Stimulated activated naive CD4-positive, alpha-beta T cell (primary cell): ENCODE measurements around the gene WDR38.

Experiments
- DNase-seq, 6 experiments: peaks; one replicate each; lab custom pipeline; 2025; lab: John Stamatoyannopoulos, UW

The WDR38 gene, protein sequence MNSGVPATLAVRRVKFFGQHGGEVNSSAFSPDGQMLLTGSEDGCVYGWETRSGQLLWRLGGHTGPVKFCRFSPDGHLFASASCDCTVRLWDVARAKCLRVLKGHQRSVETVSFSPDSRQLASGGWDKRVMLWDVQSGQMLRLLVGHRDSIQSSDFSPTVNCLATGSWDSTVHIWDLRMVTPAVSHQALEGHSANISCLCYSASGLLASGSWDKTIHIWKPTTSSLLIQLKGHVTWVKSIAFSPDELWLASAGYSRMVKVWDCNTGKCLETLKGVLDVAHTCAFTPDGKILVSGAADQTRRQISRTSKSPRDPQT

DNA sequence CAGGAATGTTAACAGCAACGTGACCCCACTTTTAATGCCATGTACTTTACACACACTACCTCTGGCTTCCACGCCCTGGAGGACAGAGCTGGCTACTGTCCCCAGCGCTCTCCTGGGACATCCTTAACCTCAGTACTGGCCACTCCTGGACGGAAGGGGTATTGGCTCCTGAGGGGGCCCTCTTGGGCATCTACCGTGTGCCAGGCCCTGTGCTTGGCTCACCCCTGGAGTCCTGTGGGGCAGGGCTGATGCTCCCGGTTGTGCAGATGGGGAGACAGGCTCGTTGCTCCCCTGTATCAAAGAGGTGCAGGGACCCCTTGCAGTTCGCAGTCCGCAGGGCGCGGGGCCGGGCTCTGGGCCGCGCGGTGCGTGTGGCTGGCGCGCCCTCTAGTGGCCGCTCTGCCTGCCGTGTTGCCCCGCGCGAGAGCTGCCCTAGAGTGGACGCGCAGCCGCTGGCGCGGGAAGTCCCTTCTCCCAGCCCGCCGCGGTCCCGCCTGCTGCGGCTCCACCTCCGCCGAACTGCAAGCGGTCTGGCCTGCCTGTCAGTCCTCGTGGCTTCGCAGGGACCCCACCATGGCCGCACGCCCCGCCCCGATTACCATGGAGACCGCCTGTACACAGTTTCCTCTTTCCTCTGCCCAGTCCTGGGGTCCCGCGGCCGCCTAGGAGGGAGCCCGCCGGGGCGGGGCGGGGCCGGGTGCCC is at the start of gene WDR38:
TSS of gene WDR38 (plus strand) at position 632 of the 703 bp plus-strand sequence. CDS start 72 bp downstream, outside the sequence.
- DNase-seq, result peak; percentile 30 to 80 (median 72)

DNA sequence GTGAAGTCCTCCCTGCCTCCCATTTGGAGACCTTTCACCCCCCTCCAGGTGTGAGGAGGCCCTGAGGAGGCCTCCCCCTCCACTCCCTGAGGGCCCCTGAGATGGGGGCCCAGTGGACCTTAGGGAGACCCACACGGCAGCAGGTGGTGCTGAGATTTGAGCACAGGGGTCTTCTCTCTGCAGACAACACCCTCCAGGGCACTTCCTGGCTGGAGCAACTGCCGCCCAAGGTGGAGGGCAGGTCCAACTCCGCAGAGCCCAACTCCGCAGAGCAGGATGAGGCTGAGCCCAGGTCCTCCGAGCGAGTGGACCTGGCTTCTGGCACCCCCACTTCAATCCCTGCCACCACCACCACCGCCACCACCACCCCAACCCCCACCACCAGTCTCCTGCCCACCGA is 49.3 kb upstream of the WDR38 start:
- no peak for DNase-seq

DNA sequence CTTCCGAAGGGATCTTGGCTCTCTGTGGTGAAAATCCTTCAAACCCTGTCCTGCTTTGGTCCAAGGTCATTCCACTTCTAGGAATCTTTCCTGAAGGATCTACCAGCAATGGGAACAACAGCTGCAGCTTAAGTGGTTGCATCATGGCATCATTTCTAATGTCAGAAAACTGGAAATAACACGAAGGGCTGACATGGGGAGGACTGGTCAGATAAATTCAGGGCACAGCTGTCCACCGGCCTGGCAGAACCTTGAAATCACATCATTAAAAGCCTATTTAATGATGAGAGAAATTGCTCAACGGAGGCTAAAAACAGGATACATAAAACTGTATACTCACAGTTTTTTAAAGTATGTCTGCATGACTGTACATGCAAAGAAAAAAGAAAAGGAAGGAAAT is 48.1 kb upstream of the WDR38 start:
- DNase-seq, result no peak

DNA sequence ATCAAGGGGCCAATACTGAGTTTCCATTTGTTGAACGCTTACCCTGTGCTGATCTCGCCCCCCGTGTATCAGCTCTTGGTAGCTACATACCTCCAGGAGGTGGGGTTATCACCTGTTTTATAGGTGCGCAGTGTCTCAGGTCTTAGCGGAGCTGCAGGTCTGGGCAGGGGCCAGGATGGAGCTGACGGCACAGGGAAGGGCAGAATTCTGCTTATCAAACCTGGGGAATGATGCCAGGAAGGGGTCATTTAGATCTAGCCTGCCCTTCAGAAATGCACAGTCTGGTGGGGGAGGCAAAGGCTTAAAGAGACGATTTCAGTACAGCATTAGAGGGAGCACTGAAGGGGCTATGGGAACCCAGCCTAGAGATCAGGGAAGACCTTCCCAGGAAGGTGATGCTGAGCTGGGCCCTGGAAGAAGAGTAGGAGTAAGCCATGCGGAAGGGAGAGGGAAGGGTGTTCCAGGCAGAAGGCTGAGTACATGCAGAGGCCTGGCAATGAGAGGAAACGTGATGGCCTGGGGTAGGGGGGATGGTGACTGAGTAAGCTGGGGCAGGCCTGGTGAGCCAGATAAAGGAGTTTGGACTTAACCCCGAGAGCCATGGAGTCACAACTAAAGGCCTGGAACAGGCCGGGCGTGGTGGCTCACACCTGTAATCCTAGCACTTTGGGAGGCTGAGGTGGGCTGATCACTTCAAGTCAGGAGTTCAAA is 44.9 kb upstream of the WDR38 start:
- DNase-seq, result no peak

DNA sequence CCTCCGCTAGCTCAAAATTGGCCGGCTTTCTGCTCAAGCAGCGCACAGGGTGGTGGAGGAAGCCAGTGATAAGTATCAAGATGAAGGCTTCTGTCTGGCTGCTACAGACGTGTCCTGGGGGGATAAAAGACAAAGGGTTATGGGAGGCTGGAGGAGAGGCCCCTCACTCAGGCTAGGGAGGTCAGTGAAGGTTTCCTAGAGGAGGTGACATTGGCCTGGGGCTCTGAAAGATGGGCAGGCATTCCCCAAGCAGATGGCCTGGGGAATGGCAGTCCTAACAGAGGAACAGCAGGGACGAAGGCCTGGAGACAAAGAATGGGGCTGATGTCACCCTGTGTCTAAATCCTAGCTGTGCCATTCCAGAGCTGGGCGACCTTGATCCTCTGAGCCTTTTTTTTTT is 44.0 kb upstream of the WDR38 start:
- DNase-seq, result no peak

DNA sequence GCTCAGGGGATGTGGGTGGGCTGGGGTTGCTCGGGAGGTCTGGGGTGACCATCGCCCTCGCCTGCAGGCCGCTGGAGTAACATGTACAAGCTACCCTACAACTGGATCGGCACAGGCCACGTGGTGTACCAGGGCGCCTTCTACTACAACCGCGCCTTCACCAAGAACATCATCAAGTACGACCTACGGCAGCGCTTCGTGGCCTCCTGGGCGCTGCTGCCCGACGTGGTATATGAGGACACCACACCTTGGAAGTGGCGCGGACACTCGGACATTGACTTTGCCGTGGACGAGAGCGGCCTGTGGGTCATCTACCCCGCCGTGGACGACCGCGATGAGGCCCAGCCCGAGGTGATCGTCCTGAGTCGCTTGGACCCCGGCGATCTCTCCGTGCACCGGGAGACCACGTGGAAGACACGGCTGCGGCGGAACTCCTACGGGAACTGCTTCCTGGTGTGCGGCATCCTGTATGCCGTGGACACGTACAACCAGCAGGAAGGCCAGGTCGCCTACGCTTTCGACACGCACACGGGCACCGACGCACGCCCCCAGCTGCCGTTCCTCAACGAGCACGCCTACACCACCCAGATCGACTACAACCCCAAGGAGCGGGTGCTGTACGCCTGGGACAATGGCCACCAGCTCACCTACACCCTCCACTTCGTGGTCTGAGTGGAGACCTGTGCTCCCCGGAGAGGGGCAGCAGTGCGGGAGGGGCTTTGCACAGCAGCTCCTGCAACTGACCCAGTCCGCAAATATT is 43.3 kb upstream of the WDR38 start:
- DNase-seq, result no peak

DNA sequence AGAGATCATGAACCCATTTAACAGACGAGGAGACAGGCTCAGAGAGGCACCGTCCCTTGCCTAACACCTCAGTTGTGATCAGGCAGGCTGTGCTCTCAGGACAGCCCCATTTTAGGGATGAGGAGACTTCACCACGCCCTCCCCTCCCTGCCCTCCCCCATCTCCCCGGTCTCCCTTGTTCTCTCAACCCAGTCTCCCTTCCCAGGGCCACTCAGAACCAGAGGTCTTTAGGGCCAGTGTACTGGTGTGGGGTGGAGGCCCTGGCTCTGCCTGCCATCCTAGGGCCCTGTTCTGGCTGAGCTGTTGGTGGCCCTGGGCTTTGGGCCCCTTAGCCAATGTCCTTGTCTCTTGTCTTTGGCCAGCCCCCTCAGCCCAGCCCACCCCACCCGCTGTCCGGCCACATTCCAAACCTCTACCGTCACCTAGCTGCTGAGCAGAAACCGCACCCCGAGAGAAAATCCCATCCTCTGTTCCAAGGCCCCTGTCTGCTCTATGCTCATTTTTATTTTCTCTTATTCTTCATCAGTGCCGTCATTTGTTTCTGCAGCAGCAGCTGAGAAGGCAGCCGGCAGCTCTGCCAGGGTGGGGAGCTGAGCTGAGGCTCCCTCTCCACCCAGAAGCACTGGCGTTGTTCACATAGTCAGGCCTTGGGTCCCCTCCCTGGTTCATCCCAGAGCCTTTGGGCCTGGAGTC is 42.5 kb upstream of the WDR38 start:
- DNase-seq, result no peak

DNA sequence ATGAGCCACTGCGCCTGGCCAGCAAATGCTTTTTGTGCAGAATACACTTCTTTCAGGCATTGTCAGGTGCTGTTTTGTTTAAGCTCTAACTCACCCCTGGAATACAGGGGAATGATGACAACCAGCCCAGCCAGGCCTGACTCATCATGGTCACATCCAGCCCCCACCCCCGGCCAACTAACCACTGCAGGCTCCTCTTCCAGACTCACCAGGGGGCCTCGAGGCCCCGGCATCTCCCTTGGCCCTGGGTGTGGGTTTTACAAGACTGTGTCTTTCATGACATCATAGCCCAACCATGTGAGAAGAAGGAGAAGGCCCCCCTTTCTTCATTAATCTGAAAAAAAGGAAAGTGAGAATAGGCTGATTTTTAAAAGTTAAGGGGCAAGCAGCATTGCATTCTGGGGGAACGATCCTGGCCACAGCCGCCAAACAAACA is 40.8 kb upstream of the WDR38 start:
- DNase-seq, result no peak

DNA sequence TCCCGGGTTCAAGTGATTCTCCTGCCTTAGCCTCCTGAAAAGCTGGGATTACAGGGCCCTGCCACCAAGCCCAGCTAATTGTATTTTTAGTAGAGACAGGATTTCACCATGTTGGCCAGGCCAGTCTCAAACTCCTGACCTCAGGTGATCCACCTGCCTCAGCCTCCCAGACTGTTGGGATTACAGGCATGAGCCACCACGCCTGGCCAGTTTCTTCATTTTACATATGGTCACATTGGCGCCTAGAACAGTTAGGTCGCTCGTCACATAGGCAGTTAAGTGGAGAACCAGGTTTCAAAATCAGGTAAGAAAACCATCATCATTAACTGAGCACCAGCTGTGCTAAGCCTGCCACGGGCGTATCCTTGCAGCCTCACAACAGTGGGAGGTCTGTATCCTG is 40.2 kb upstream of the WDR38 start:
- no peak for DNase-seq

DNA sequence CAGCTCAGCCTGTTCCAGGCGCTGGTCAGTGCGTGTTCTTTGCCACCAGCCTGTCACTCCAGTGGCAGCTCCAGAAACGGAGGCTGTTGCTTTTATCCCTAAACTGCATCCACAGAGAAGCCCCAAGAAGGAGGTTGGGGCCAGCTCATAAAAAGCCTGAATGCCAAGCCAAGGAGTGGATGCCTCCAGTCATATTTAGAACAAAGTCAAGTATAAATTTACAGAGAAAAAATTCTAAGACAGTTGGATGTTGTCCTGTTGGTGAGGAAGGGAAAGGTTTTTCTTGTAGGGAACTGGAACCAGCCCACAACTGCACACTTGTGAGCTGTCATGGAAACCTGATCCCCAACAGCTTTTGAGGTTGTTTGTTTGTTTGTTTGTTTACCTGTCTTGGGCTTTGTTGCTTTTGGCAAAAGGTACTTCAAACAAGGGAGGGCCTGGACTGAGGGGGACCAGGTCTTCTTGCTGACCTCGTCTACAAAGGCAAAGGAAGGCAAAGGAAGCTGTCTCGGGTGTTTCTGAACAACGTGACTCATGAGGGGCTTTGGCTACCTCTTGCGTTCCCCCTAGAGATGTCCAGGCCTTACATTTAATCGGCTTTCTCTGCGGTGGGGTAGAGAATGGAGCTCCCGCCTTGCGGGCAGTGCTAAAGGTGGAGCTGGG is 39.6 kb upstream of the WDR38 start:
- no peak for DNase-seq

DNA sequence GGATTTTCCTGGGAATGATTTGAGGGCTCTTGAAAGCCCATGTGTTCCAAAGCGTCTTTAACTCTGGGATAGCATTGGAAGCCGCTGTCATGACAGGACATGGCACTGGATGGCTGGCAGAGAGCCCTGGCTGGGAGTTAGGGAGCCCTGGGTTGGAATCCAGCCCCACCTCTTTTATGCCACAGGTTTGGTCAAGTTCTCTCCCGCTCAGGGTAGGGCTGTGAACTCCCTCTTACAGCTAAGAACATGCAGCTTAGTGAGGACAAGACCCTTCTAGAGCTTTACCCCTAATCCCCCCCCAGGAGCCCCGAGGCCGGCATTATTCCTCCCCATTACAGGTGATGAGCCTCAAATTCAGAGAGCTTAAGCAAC is 39.1 kb upstream of the WDR38 start:
- no peak for DNase-seq

DNA sequence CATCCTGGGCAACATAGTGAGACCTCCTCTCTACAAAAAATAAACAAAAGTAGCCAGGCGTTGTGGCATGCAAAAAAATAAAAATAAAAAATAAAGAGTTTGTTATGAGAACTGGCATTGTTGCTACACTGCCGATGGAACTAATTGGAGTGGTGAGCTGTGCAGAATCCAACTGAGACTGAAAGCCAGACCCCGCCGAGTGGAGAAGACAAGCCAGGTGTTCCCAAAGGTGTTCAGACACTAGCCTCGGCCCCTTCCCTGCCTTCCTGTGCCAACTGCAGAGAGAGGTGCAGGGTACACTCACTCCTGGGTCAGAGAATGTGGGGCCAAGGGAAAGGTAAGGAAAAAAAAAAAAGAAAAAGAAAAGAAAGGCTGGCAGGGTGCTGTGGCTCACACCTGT is 37.7 kb upstream of the WDR38 start:
- no peak for DNase-seq

DNA sequence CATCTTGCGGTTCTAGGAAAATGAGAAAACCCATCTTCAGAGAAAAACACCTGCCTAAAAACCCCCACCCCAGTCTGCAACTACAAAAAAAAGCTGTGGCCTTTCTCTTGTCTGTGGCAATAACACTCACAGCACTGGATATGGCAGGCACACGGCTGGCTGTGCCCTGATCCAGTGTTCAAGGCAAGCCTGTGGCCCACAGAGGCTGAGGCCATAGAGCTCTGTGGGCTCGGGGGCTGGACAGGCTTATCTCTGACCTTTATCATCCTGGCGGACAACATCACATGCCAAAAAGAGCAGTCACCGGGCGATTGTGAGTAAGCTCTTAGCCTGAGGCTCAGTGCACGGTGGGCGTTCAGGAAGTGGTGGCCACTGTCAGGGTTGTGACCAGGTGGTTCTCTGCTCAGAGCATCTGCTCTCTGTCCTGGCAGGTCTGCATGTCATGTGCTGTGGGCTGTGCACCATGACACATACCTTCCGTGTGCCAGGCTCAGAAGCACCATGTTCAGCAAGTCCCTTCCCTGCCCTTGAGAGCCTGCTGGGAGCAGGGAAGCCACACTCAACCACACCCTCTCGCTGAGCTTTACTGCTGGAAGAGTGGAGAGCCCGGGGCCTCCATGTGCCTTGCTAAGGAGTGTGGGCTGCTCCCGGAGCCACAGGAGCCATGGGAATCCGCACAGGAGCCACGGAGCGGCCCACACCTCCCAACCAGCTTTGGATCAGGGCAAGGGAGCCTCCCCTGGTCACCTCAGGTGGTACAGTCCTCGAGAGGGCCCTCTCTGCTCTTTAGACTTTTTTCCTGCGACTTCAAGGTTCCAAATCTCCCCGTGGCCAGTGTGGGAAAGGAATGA is 34.6 kb upstream of the WDR38 start:
- no peak for DNase-seq

DNA sequence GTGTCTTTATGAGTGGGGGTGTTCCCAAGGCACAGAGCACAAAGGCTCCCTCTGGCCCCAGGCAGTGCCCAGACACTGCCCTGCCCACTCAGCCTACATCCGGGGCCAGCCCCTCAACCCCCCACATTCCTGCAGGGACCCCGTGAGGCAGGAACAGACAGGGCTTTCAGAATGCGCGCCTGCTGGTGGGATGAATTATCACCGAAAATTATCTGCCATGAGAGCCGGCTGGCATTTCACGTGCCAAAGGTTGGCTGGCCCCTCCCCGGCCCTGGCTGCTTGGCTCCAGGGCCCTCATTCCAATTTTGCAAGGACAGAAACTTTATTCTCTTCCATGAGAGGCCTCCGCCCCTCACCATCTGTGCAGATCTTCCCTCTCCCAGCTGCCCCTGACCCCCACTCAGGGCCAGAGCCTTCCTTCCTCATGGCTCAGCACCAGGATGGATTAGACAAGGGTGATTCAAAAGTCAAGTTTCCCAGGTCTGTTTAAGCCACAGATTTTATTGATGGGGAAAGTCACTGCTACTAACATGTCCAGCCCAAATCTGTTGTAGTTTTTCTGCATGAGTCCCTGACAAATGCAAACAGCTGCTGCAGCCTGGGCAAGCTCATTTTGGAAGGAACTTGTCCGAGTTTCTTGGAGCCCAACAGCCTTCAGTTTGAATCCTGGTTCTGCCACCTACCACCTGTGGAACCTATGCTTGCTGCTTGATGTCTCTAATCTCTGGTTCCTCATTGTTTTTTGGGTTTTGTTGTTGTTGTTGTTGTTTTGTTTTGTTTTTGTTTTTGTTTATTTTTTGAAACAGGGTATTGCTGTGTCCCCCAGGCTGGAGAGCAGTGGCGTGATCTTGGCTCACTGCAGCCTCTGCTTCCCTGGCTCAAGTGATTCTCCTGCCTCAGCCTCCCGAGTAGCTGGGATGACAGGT is 32.3 kb upstream of the WDR38 start:
- no peak for DNase-seq

DNA sequence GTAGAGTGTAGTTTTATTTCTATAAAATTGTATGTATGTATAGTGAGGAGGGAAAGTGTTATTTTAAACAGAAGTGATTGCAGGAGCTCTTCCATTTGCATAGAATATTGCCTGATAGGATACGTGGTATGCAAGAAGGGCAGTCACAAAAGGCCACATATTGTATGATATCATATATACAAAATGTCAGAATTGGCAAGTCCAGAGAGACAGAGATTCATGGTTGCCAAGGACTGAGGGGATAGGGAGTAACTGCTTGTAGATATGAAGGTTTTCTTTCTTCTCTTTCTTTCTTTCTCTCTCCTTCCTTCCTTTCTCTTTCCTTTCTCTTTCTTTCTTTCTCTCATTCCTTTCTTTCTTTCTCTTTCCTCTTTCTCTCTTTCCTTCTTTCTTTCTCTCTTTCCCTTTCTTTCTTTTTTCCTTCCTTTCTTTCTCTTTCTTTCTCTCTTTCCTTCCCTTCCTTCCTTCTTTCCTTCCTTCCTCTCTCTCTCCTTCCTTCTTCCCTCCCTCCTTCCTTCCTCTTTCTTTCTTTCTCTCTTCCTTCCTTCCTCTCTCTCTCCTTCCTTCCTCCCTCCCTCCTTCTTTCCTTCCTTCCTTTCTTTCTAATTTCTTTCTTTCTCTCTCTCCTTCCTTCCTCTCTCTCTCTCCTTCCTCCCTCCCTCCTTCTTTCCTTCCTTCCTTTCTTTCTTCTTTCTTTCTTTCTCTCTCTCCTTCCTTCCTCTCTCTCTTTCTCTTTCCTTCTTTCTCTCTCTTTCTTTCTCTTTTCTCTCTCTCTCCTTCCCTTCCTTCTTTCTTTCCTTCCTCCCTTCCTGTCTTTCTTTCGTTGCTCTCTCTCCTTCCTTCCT is 24.5 kb upstream of the WDR38 start:
- no peak for DNase-seq

DNA sequence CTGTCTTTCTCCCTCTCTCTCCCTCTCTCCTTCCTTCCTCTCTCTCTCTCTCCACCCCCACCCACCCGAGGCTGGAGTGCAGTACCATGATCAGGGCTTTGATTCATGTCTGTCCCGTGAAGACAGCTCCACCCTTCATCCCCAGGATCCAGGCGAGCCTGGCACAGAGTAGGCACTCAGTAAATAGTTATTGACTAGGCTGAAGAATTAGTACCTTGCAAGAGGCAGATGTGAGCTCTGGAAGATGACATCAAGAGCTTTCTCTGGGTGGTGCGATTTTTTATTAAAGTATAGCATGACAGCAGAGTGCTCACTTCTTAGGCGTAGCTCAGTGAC is 24.0 kb upstream of the WDR38 start:
- no peak for DNase-seq

DNA sequence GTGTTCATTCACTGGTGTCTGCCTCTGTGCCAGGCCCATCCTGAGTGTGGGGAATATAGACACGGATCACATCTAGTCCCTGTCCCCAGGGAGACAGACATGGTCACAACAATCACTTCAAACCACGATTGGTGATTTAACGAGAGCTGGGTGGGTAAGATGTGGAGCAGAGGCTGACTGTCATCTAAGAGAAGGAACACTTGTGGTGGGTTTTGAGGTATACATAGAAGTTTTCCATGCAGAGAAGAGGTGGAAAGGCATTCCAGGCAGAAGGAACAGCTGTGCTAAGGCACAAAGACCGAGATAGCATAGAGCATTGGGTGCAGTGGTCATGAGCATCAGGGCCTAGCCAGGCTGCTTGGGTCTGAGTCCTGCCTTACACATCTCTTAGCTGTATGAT is 22.7 kb upstream of the WDR38 start:
- no peak for DNase-seq

DNA sequence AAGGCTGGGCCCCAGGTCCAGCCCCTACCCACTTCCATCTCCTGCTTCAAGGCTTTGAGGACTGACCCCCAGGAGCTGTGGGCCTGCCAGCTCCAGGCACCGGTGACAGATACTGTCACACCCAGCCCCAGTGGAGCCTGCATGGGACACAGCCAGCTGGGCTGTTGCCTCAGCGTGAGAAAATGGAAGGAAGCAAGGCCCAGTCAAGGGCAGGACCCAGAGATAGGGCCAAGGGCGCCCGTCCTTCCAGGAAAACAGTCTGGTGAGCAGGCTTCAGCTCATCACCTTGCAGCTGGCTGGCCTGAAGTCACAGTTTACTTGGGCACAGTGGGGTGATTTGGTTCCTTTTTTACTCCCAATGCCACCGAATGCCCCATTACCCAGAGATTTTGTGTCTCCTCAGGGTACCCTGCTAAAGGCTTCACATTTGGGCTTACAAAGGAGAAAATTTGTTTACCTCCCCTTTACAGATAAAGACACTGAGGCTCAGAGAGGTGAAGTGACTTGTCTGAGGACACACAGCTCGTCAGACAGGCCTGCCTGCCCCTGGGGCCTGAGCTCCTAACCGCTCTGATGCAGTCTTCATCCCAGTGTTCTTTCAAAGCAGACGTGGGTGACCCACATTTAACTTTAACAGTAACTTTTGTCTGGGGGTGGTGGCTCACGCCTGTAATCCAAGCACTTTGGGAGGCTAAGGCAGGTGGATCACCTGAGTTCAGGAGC is 21.5 kb upstream of the WDR38 start:
- no peak for DNase-seq
